B cell (primary cell): Measurements from ENCODE around the gene SON. TPM values are rescaled to one million over a fixed set of nuclear protein-coding genes. Genes with fewer than 3 reads are reported as not detected.

Experiments used
- ATAC-seq: fragments of 200-7000 bp; cut with Tn5 transposase; one replicate; pipeline ENCODE4 v1.10.0; 2021; ENCODE audit warnings: low read depth, mild to moderate bottlenecking, moderate number of reproducible peaks, moderate library complexity
- CTCF ChIA-PET: fragments of 350-600 bp; sonication (Branson Sonifier 250); formaldehyde crosslinking; loops from one replicate; lab custom pipeline; 2021; ENCODE audit warnings: antibody characterized with exemption, inconsistent platforms; lab: Charles Lee
- POLR2A ChIA-PET: fragments of 350-600 bp; sonication (Branson Sonifier 250); formaldehyde crosslinking; loops from one replicate; lab custom pipeline; 2021; ENCODE audit warnings: antibody characterized with exemption; lab: Charles Lee
- DNase-seq: peaks from one replicate; pipeline ENCODE4 v3.0.0; 2013
- H2AFZ ChIP-seq: 2 replicates; pipeline ENCODE4 v1.6.1; 2012; ENCODE audit warnings: mild to moderate bottlenecking, low read depth, low read length; ENCODE audit not compliant: insufficient read depth, poor library complexity, severe bottlenecking
- H3K27ac ChIP-seq, 2 donors: 1 replicate in 1 of 2; 2 replicates in 1 of 2; pipeline ENCODE4 v1.5.1; 2012 to 2013; ENCODE audit warnings: low read length in 2 of 2, mild to moderate bottlenecking in 2 of 2, moderate library complexity in 1 of 2
- H3K27me3 ChIP-seq, 4 experiments: fragments of 200-600 bp in 1 of 4; sonication (generic) in 1 of 4; replicated peaks in 1 of 4; 1 replicate in 2 of 4; 2 replicates in 2 of 4; pipeline versions ENCODE4 v1.6.1 to v1.7.0; 2013 to 2016; ENCODE audit warnings: low read length in 3 of 4, mild to moderate bottlenecking in 2 of 4, mixed read lengths in 1 of 4, moderate library complexity in 1 of 4; ENCODE audit not compliant: insufficient read depth in 4 of 4, control insufficient read depth in 3 of 4; ENCODE audit errors: control extremely low read depth in 1 of 4
- H3K36me3 ChIP-seq, 2 experiments: replicated peaks in 1 of 2; 1 replicate in 1 of 2; 2 replicates in 1 of 2; pipeline versions ENCODE4 v1.6.1 to v1.7.1; 2013; ENCODE audit warnings: low read length in 1 of 2; ENCODE audit not compliant: insufficient read depth in 2 of 2, control insufficient read depth in 1 of 2; ENCODE audit errors: control extremely low read depth in 1 of 2, extremely low read depth in 1 of 2
- H3K4me1 ChIP-seq, 2 donors: fragments of 200-600 bp in 1 of 2; sonication (generic) in 1 of 2; 1 replicate in 1 of 2; 2 replicates in 1 of 2; pipeline versions ENCODE4 v1.5.1 to v1.6.1; 2013 to 2017; ENCODE audit warnings: low read length in 2 of 2; ENCODE audit not compliant: control insufficient read depth in 2 of 2, insufficient read depth in 2 of 2
- H3K4me2 ChIP-seq: replicated peaks from 2 replicates; pipeline ENCODE3; 2012; ENCODE audit warnings: mild to moderate bottlenecking, low read depth, low read length; ENCODE audit not compliant: poor library complexity, severe bottlenecking
- H3K4me3 ChIP-seq, 5 experiments: fragments of 200-600 bp in 1 of 5; sonication (generic) in 1 of 5; 1 replicate in 3 of 5; 2 replicates in 2 of 5; pipeline versions ENCODE4 v1.5.1 to v1.7.0; 2011 to 2016; ENCODE audit warnings: low read length in 4 of 5, mild to moderate bottlenecking in 4 of 5, low read depth in 2 of 5, control low read depth in 1 of 5, moderate library complexity in 1 of 5; ENCODE audit not compliant: insufficient read depth in 1 of 5; ENCODE audit errors: control extremely low read depth in 1 of 5, extremely low read depth in 1 of 5
- H3K79me2 ChIP-seq: fragments of 200-600 bp; sonication (generic); one replicate; pipeline ENCODE4 v1.6.0; 2016; ENCODE audit warnings: low read length; ENCODE audit not compliant: control insufficient read depth, insufficient read depth
- H3K9ac ChIP-seq: fragments of 200-600 bp; sonication (generic); 2 replicates; pipeline ENCODE4 v1.6.1; 2017; ENCODE audit warnings: mild to moderate bottlenecking, low read length, moderate library complexity
- H3K9me3 ChIP-seq, 3 donors: one replicate each; pipeline versions ENCODE4 v1.6.1 to v1.7.1; 2013; ENCODE audit warnings: low read length in 2 of 3; ENCODE audit not compliant: control insufficient read depth in 2 of 3, insufficient read depth in 1 of 3; ENCODE audit errors: control extremely low read depth in 1 of 3
- H4K20me1 ChIP-seq: 2 replicates; pipeline ENCODE4 v1.6.0; 2012; ENCODE audit warnings: mild to moderate bottlenecking, low read length; ENCODE audit not compliant: insufficient read depth, control insufficient read depth, poor library complexity, severe bottlenecking
- H3K27ac Mint-ChIP-seq: one replicate; pipeline ENCODE4 v1.8.0; 2021; ENCODE audit warnings: mixed read lengths
- H3K27me3 Mint-ChIP-seq: one replicate; pipeline ENCODE4 v1.8.0; 2021; ENCODE audit warnings: mixed read lengths
- H3K4me1 Mint-ChIP-seq: one replicate; pipeline ENCODE4 v1.8.0; 2021; ENCODE audit warnings: mixed read lengths
- H3K4me3 Mint-ChIP-seq: one replicate; pipeline ENCODE4 v1.8.0; 2021; ENCODE audit warnings: mixed read lengths
- H3K9me3 Mint-ChIP-seq: one replicate; pipeline ENCODE4 v1.8.0; 2022; ENCODE audit warnings: mixed read lengths; ENCODE audit not compliant: insufficient read depth
- EZH2 ChIP-seq: IDR thresholded peaks from 2 replicates; pipeline ENCODE4 v1.6.1; 2012; ENCODE audit warnings: borderline replicate concordance, low read depth, mild to moderate bottlenecking, moderate library complexity, low read length; ENCODE audit not compliant: insufficient read depth, poor library complexity, severe bottlenecking
- WGBS: methylation state at CpG from one replicate; pipeline ENCODE4 v1.1.5; 2013; ENCODE audit warnings: missing lambda C conversion rate; ENCODE audit not compliant: insufficient coverage; 5-methylcytosine and 5-hydroxymethylcytosine counted together
- intact Hi-C: fragments of 100-400 bp; cut with micrococcal nuclease; formaldehyde crosslinking; loops from one replicate; pipeline ENCODE4 v1.10.0; 2022
- polyA plus RNA-seq: library from polyadenylated mRNA; depleted of rRNA; stranded (reverse); fragments of >200 nt; gene quantifications from 2 replicates; pipeline ENCODE4 v1.2.3, GENCODE V29; 2012
- total RNA-seq, 2 donors: library from RNA; stranded (reverse); fragments of 120-200 nt in 1 of 2; gene quantifications; 1 replicate in 1 of 2; 2 replicates in 1 of 2; pipeline versions ENCODE4 v1.2.3 to v1.2.4, GENCODE V29; 2013 to 2022
- TF ChIP-seq, protein P1 (sequence below): fragments of 200-600 bp; IDR thresholded peaks from one replicate; pipeline ENCODE4 v1.8.0; 2022; ENCODE audit warnings: antibody characterized with exemption, mild to moderate bottlenecking

The SON gene
- total and polyA plus RNA-seq, 2 donors (not counting 1 experiment from before 2014, with no cell fraction given), result 92.0 to 463 TPM

- DNase-seq (no peak), ATAC-seq (no peak)
- no peak overlapping the region for H3K4me3 ChIP-seq
- no peak overlapping the region for H2AFZ ChIP-seq
- ChIA-PET CTCF (interaction anchor here (1.7 kb wide), 1 partner anchor 68 kb away, joined by 4 read pairs; no protein-coding TSS in a partner anchor), POLR2A (no interaction called here)
- no peak overlapping the region for H3K9ac ChIP-seq
- H3K79me2 ChIP-seq, result peaks cover 64% of the 10 kb centered on the region
- TF ChIP-seq, protein P1, sequence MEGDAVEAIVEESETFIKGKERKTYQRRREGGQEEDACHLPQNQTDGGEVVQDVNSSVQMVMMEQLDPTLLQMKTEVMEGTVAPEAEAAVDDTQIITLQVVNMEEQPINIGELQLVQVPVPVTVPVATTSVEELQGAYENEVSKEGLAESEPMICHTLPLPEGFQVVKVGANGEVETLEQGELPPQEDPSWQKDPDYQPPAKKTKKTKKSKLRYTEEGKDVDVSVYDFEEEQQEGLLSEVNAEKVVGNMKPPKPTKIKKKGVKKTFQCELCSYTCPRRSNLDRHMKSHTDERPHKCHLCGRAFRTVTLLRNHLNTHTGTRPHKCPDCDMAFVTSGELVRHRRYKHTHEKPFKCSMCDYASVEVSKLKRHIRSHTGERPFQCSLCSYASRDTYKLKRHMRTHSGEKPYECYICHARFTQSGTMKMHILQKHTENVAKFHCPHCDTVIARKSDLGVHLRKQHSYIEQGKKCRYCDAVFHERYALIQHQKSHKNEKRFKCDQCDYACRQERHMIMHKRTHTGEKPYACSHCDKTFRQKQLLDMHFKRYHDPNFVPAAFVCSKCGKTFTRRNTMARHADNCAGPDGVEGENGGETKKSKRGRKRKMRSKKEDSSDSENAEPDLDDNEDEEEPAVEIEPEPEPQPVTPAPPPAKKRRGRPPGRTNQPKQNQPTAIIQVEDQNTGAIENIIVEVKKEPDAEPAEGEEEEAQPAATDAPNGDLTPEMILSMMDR, result no peak
- no peak for TF ChIP-seq EZH2
- no peaks in the 10 kb centered on the region for H3K27me3 ChIP-seq
- Mint-ChIP-seq H3K4me3 (no peak overlapping the region), H3K4me1 (peaks cover 16% of the 10 kb centered on the region), H3K27me3 (no peaks in the 10 kb centered on the region), H3K27ac (no peak overlapping the region), H3K9me3 (no peaks in the 10 kb centered on the region)
- peaks cover 7 to 10% of the 10 kb centered on the region in 2 donors for H3K4me1 ChIP-seq
- no CpG with 5 or more reads among the region's 2 CpGs for WGBS
- H3K4me2 ChIP-seq, result no peak overlapping the region
- H4K20me1 ChIP-seq, result no peaks in the 10 kb centered on the region
- H3K27ac ChIP-seq, result no peak overlapping the region
- intact Hi-C loops, result no loop called here
- H3K36me3 ChIP-seq, result peaks cover 12 to 60% of the 10 kb centered on the region in 2 experiments
- no peaks in the 10 kb centered on the region for H3K9me3 ChIP-seq
These were observed 5.6 kb upstream of the SON start for GRCh38 chr21:33537212-33537611.

- DNase-seq (no peak), ATAC-seq (no peak)
- Histone ChIP-seq H3K27me3 (no peaks in the 10 kb centered on the region), H3K4me3 (no peak overlapping the region), H3K79me2 (peaks cover 81% of the 10 kb centered on the region), H3K9ac (no peak overlapping the region), H3K4me1 (peaks cover 13 to 15% of the 10 kb centered on the region in 2 donors), H4K20me1 (peaks cover 13% of the 10 kb centered on the region), H3K36me3 (peaks cover 5 to 39% of the 10 kb centered on the region in 2 experiments), H3K9me3 (no peaks in the 10 kb centered on the region), H2AFZ (no peak overlapping the region), H3K4me2 (no peak overlapping the region), H3K27ac (no peak overlapping the region)
- Mint-ChIP-seq H3K4me3 (no peak overlapping the region), H3K27me3 (no peaks in the 10 kb centered on the region), H3K27ac (no peak overlapping the region), H3K4me1 (peaks cover 27% of the 10 kb centered on the region), H3K9me3 (no peaks in the 10 kb centered on the region)
- TF ChIP-seq, protein P1, result no peak
- no peak for TF ChIP-seq EZH2
- intact Hi-C loops, result loop anchor here (5.0 kb wide), 4 partner anchors 212 to 1078 kb away; partner anchors contain the start of genes CFAP298 and RCAN1
- no CpG with 5 or more reads among the region's 4 CpGs for WGBS
- POLR2A ChIA-PET, result no interaction called here
- CTCF ChIA-PET, result no interaction called here
These were observed 3.2 kb upstream of the SON start for GRCh38 chr21:33539616-33540015.
